Measurements from ENCODE around the gene CDC42EP2. TPM values are rescaled to one million over a fixed set of nuclear protein-coding genes. Genes with fewer than 3 reads are reported as not detected.
A peak's percentile ranks its signal among the peaks of the same experiment; 100 is the strongest.

The CDC42EP2 gene
- total and polyA plus RNA-seq, 2 of the 13 experiments (the other 11 are each of a cell fraction or from before 2014, with no cell fraction given), result 2.3 to 7.1 TPM

- TF ChIP-seq, protein P1, sequence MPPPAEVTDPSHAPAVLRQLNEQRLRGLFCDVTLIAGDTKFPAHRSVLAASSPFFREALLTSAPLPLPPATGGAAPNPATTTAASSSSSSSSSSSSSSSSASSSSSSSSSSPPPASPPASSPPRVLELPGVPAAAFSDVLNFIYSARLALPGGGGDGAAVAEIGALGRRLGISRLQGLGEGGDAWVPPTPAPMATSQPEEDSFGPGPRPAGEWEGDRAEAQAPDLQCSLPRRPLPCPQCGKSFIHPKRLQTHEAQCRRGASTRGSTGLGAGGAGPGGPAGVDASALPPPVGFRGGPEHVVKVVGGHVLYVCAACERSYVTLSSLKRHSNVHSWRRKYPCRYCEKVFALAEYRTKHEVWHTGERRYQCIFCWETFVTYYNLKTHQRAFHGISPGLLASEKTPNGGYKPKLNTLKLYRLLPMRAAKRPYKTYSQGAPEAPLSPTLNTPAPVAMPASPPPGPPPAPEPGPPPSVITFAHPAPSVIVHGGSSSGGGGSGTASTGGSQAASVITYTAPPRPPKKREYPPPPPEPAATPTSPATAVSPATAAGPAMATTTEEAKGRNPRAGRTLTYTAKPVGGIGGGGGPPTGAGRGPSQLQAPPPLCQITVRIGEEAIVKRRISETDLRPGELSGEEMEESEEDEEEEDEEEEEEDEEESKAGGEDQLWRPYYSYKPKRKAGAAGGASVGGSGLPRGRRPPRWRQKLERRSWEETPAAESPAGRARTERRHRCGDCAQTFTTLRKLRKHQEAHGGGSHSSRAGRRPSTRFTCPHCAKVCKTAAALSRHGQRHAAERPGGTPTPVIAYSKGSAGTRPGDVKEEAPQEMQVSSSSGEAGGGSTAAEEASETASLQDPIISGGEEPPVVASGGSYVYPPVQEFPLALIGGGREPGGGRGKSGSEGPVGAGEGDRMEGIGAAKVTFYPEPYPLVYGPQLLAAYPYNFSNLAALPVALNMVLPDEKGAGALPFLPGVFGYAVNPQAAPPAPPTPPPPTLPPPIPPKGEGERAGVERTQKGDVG (CRISPR knock-in tag; IDR thresholded peaks at IDR 0.05; ENCODE audit: borderline replicate concordance), result no peak
- TF ChIP-seq ISL2 (CRISPR knock-in tag; IDR thresholded peaks at IDR 0.05) (peak; percentile 56; the same call in 1 of the 2 replicates), ZNF446 (CRISPR knock-in tag; IDR thresholded peaks at IDR 0.05) (no peak), ZNF143 (CRISPR knock-in tag; IDR thresholded peaks at IDR 0.05) (no peak), ZBTB2 (CRISPR knock-in tag; IDR thresholded peaks at IDR 0.05; ENCODE audit: low read depth) (no peak), ZNF343 (CRISPR knock-in tag; IDR thresholded peaks at IDR 0.05) (no peak), IKZF5 (CRISPR knock-in tag; IDR thresholded peaks at IDR 0.05) (0 out of 2 replicates have a peak, but pooled peaks have one; percentile 46), LBX2 (CRISPR knock-in tag; IDR thresholded peaks at IDR 0.05; ENCODE audit: borderline replicate concordance) (no peak), HNRNPL (IDR thresholded peaks at IDR 0.05; ENCODE audit: low read depth, low read length) (no peak), ZNF501 (CRISPR knock-in tag; IDR thresholded peaks at IDR 0.05) (peak; percentile 75), TFE3 (CRISPR knock-in tag; IDR thresholded peaks at IDR 0.05) (no peak), TEAD2 (CRISPR knock-in tag; IDR thresholded peaks at IDR 0.05) (no peak), KDM1A (CRISPR knock-in tag; IDR thresholded peaks at IDR 0.05) (no peak), ATF7-NPFF (CRISPR knock-in tag; IDR thresholded peaks at IDR 0.05; ENCODE audit: low read depth) (no peak)
- TF ChIP-seq, protein P2, sequence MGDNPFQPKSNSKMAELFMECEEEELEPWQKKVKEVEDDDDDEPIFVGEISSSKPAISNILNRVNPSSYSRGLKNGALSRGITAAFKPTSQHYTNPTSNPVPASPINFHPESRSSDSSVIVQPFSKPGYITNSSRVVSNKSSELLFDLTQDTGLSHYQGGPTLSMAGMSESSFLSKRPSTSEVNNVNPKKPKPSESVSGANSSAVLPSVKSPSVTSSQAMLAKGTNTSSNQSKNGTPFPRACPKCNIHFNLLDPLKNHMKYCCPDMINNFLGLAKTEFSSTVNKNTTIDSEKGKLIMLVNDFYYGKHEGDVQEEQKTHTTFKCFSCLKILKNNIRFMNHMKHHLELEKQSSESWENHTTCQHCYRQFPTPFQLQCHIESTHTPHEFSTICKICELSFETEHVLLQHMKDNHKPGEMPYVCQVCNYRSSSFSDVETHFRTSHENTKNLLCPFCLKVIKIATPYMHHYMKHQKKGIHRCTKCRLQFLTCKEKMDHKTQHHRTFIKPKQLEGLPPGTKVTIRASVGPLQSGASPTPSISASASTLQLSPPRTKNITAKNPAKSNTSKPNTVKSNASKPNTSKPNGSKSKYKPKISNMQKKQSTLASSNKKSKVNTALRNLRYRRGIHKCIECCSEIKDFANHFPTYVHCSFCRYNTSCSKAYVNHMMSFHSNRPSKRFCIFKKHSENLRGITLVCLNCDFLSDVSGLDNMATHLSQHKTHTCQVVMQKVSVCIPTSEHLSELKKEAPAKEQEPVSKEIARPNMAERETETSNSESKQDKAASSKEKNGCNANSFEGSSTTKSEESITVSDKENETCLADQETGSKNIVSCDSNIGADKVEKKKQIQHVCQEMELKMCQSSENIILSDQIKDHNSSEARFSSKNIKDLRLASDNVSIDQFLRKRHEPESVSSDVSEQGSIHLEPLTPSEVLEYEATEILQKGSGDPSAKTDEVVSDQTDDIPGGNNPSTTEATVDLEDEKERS (CRISPR knock-in tag; IDR thresholded peaks at IDR 0.05), result peak; percentile 77; the same call in 1 of the 2 replicates
- TF ChIP-seq, protein P3, sequence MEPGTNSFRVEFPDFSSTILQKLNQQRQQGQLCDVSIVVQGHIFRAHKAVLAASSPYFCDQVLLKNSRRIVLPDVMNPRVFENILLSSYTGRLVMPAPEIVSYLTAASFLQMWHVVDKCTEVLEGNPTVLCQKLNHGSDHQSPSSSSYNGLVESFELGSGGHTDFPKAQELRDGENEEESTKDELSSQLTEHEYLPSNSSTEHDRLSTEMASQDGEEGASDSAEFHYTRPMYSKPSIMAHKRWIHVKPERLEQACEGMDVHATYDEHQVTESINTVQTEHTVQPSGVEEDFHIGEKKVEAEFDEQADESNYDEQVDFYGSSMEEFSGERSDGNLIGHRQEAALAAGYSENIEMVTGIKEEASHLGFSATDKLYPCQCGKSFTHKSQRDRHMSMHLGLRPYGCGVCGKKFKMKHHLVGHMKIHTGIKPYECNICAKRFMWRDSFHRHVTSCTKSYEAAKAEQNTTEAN (CRISPR knock-in tag; conservative IDR thresholded peaks at IDR 0.05), result no peak
These were observed 43.2 kb downstream of the CDC42EP2 start (continued) for GRCh38 chr11:65357856-65358356.
